ENCODE data around the gene TAF8. TPM values are rescaled to one million over a fixed set of nuclear protein-coding genes. Genes with fewer than 3 reads are reported as not detected.

Gene TAF8
- total RNA-seq, 3 donors from 2014 or later = 15.7 to 25.4 (median 21.1) TPM

DNA sequence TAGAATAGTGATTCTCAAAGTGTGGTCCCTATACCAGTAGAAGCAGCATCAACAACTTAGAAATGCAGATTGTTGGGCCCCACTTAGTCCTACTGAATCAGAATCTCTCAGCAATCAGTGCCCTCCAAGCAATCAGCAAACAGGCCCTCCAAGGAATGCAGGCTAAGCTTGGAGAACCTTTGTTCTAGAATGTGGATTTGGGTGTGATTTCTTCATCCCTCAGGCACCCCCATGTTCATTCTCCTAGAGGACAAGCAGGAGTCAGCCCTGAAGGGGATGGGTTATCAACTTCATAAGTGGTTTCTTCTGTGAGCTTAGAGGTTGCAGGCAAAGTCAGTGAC is 40.5 kb upstream of the TAF8 start:
- H3K27ac ChIP-seq = no peak overlapping the region
- TF ChIP-seq POLR2AphosphoS5 (IDR thresholded peaks at IDR 0.05) = no peak
- intact Hi-C loops (cut with DNase I; ENCODE audit: low total_unique reads) = no loop called here
- no peak overlapping the region for H3K4me3 ChIP-seq
- H3K4me1 ChIP-seq = no peaks in the 10 kb centered on the region
- H3K27me3 ChIP-seq = no peaks in the 10 kb centered on the region
- no peaks in the 10 kb centered on the region for H3K36me3 ChIP-seq
- H3K9me3 ChIP-seq = no peaks in the 10 kb centered on the region
- DNase-seq (ENCODE audit: low spot score in 2 of 2) = no peak

DNA sequence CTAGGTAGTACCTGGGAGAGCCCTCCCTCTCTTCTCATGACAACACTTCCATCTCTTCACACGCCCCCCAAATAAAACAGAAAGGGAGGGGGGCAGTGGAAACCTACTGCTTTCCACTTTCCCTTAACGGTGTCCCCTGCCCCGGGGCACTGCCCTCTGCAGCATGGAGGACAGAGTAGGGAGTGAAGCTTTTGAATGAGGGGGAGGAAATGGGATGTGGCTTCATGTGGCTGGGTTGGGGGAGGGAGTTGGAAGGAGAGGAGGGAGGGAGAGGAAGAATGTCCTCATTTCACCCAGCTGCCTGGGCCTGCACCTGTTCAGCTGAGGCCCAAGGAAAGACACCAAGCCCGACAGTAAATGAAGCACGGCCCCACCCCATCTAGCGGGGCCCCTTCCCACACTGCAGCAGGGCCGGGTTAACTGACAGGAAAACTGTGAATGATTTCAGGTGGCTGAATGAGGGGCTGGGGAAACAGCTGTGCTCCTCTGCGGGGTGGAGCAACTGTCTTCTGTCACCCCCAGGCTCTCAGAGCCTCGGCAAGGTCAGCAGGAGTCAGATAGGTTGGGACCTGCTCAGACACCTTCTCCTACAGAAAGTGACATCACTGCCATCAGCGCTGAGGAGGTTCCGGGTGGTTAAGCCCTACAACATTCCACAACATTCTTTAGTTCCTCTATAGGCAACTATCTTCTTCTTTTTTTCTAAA is 40.0 kb upstream of the TAF8 start:
- TF ChIP-seq POLR2A (IDR thresholded peaks at IDR 0.05) = no peak
- TF ChIP-seq CTCF (IDR thresholded peaks at IDR 0.05) = no peak
- no peak for TF ChIP-seq POLR2AphosphoS5 (IDR thresholded peaks at IDR 0.05)
- no peak overlapping the region for H3K27ac ChIP-seq
- H3K36me3 ChIP-seq = no peaks in the 10 kb centered on the region
- no peak overlapping the region for H3K4me3 ChIP-seq
- no peaks in the 10 kb centered on the region for H3K9me3 ChIP-seq
- intact Hi-C loops (cut with DNase I; ENCODE audit: low total_unique reads) = no loop called here
- no peak for DNase-seq (ENCODE audit: low spot score in 2 of 2)
- no peaks in the 10 kb centered on the region for H3K27me3 ChIP-seq
- H3K4me1 ChIP-seq = no peaks in the 10 kb centered on the region

GRCh38 chr6:42010909-42011308 is 39.4 kb upstream of the TAF8 start:
- no peaks in the 10 kb centered on the region for H3K4me1 ChIP-seq
- no peak overlapping the region for H3K4me3 ChIP-seq
- TF ChIP-seq CTCF (IDR thresholded peaks at IDR 0.05) = no peak
- no peak for TF ChIP-seq POLR2AphosphoS5 (IDR thresholded peaks at IDR 0.05)
- no peak for TF ChIP-seq POLR2A (IDR thresholded peaks at IDR 0.05)

GRCh38 chr6:42012501-42013133 is 37.7 kb upstream of the TAF8 start:
- intact Hi-C loops (cut with DNase I; ENCODE audit: low total_unique reads) = no loop called here
- Histone ChIP-seq H3K9me3 (no peaks in the 10 kb centered on the region), H3K4me3 (no peak overlapping the region), H3K27me3 (no peaks in the 10 kb centered on the region), H3K36me3 (no peaks in the 10 kb centered on the region), H3K27ac (no peak overlapping the region), H3K4me1 (no peaks in the 10 kb centered on the region)
- TF ChIP-seq POLR2A (IDR thresholded peaks at IDR 0.05) = no peak
- TF ChIP-seq CTCF (IDR thresholded peaks at IDR 0.05) = no peak
- no peak for TF ChIP-seq POLR2AphosphoS5 (IDR thresholded peaks at IDR 0.05)
- DNase-seq (ENCODE audit: low spot score in 2 of 2) = no peak

More at GRCh38 chr6:42010909-42011308, 39.4 kb upstream of the TAF8 start:
- no peak overlapping the region for H3K27ac ChIP-seq
- intact Hi-C loops (cut with DNase I; ENCODE audit: low total_unique reads) = no loop called here
- H3K36me3 ChIP-seq = no peaks in the 10 kb centered on the region
- H3K9me3 ChIP-seq = no peaks in the 10 kb centered on the region
- no peak for DNase-seq (ENCODE audit: low spot score in 2 of 2)
- H3K27me3 ChIP-seq = no peaks in the 10 kb centered on the region

DNA sequence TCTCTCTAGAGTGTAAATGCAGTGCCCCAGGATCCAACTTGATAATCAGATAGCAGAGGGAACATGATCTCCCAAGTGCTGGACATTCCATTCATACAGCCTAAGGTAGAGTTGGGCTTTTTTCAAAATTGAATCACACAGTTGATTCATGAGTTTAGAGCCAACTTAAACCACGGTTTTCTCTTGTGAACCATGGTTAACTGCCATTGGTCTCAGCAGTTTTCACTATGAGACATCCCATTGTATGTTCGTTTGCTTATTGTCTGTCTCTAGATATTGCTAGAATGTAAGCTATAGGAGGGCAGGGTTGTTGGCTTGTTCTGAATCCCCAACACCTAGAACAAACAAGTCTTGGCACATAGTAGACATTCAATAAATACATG is 37.2 kb upstream of the TAF8 start:
- Histone ChIP-seq H3K4me1 (no peaks in the 10 kb centered on the region), H3K36me3 (no peaks in the 10 kb centered on the region), H3K4me3 (no peak overlapping the region), H3K9me3 (no peaks in the 10 kb centered on the region), H3K27me3 (no peaks in the 10 kb centered on the region), H3K27ac (no peak overlapping the region)
- intact Hi-C loops (cut with DNase I; ENCODE audit: low total_unique reads) = no loop called here
- no peak for DNase-seq (ENCODE audit: low spot score in 2 of 2)
- no peak for TF ChIP-seq POLR2A (IDR thresholded peaks at IDR 0.05)
- no peak for TF ChIP-seq POLR2AphosphoS5 (IDR thresholded peaks at IDR 0.05)
- no peak for TF ChIP-seq CTCF (IDR thresholded peaks at IDR 0.05)
